ENCODE measurements around the gene RBSN.

DNA sequence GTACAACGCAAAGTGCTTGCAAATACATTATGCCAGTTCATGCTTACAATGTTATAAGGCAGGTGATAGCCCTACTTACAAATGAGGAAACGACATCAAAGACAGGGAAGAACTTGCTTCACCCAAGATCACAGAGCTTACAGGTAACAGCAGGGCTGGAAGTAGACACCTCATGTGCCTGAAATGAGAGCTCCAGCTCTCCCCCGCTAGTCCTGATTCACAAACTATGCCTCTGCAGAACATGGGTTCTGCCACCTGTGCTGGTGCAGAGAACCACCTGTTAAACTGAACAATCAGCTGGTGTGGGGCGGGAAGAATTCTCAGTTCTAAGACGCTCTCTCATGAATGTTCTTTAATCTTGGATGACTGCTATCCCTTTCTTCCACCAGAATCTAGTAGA, 7.4 kb downstream of the RBSN start:
- TF ChIP-seq, protein P1, sequence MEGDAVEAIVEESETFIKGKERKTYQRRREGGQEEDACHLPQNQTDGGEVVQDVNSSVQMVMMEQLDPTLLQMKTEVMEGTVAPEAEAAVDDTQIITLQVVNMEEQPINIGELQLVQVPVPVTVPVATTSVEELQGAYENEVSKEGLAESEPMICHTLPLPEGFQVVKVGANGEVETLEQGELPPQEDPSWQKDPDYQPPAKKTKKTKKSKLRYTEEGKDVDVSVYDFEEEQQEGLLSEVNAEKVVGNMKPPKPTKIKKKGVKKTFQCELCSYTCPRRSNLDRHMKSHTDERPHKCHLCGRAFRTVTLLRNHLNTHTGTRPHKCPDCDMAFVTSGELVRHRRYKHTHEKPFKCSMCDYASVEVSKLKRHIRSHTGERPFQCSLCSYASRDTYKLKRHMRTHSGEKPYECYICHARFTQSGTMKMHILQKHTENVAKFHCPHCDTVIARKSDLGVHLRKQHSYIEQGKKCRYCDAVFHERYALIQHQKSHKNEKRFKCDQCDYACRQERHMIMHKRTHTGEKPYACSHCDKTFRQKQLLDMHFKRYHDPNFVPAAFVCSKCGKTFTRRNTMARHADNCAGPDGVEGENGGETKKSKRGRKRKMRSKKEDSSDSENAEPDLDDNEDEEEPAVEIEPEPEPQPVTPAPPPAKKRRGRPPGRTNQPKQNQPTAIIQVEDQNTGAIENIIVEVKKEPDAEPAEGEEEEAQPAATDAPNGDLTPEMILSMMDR (IDR thresholded peaks at IDR 0.05): no peak
- no peak for TF ChIP-seq POLR2A (IDR thresholded peaks at IDR 0.05)

Measured in testis (tissue), 2 donors.